SU-DHL-6 (cell line): ENCODE results near the gene TMEM208.

Experiments
- CTCF ChIP-seq: fragments of 200-600 bp; sonication (generic); IDR thresholded peaks from one replicate; pipeline ENCODE4 v1.5.1; 2017; ENCODE audit warnings: antibody characterized with exemption, mild to moderate bottlenecking, low read length, moderate library complexity; ENCODE audit not compliant: insufficient read depth, poor library complexity, severe bottlenecking
- EZH2phosphoT487 ChIP-seq: fragments of 200-600 bp; sonication (generic), shearing (Covaris generic); conservative IDR thresholded peaks from 2 replicates; pipeline ENCODE4 v1.6.1; 2018; ENCODE audit warnings: mild to moderate bottlenecking, antibody characterized with exemption, low read length, moderate library complexity, mixed read lengths

GRCh38 chr16:67192781-67193361 is 34.1 kb upstream of the TMEM208 start:
- no peak for TF ChIP-seq CTCF
- no peak for TF ChIP-seq EZH2phosphoT487
